Calu3 (cell line): ENCODE data around the gene RAB3GAP2. TPM values are rescaled to one million over a fixed set of nuclear protein-coding genes. Genes with fewer than 3 reads are reported as not detected.
"Not testable (repeated sequence)": the region's sequence is repeated elsewhere in the genome, so short reads cannot be mapped to it uniquely, and the experiment has no call there.

Source experiments
- BruUV-seq: library from RNA; stranded (reverse); fragments of 400-500 nt; replicated peaks from 2 replicates; lab custom pipeline; 2021; lab: Mats Ljungman, UMichigan
- CTCF ChIA-PET: fragments of 300-600 bp; sonication (Branson Sonifier 250); formaldehyde crosslinking; loops from one replicate; lab custom pipeline; 2022; ENCODE audit warnings: antibody characterized with exemption; lab: Charles Lee
- DNase-seq: peaks from one replicate; pipeline ENCODE4 v3.0.0; 2022
- H3K27ac Mint-ChIP-seq: one replicate; pipeline ENCODE4 v1.8.0; 2022; ENCODE audit warnings: mixed read lengths; ENCODE audit not compliant: unreplicated experiment
- H3K27me3 Mint-ChIP-seq: one replicate; pipeline ENCODE4 v1.8.0; 2022; ENCODE audit warnings: mixed read lengths; ENCODE audit not compliant: unreplicated experiment
- H3K36me3 Mint-ChIP-seq: one replicate; pipeline ENCODE4 v1.8.0; 2022; ENCODE audit warnings: mild to moderate bottlenecking, moderate library complexity, mixed read lengths; ENCODE audit not compliant: insufficient read depth, unreplicated experiment
- H3K4me1 Mint-ChIP-seq: one replicate; pipeline ENCODE4 v1.8.0; 2022; ENCODE audit warnings: mild to moderate bottlenecking, low read depth, mixed read lengths; ENCODE audit not compliant: unreplicated experiment
- H3K4me3 Mint-ChIP-seq: one replicate; pipeline ENCODE4 v1.8.0; 2022; ENCODE audit warnings: mild to moderate bottlenecking, low read depth, moderate library complexity, mixed read lengths; ENCODE audit not compliant: unreplicated experiment
- H3K9me3 Mint-ChIP-seq: one replicate; pipeline ENCODE4 v1.8.0; 2022; ENCODE audit warnings: low read depth, mixed read lengths; ENCODE audit not compliant: unreplicated experiment
- CTCF ChIP-seq: fragments of 200-600 bp; IDR thresholded peaks from one replicate; pipeline ENCODE4 v1.8.0; 2022; ENCODE audit warnings: antibody characterized with exemption; ENCODE audit not compliant: unreplicated experiment
- intact Hi-C: fragments of 100-400 bp; cut with micrococcal nuclease; formaldehyde crosslinking; loops from one replicate; pipeline ENCODE4 v1.10.0; 2022; ENCODE audit not compliant: unreplicated experiment
- total RNA-seq: library from RNA; stranded (reverse); gene quantifications from 2 replicates; pipeline ENCODE4 v1.2.3, GENCODE V29; 2022

The RAB3GAP2 gene
- total RNA-seq, 1 experiment from 2014 or later = 48.0 TPM

- Mint-ChIP-seq H3K27me3 (no peaks in the 10 kb centered on the region), H3K9me3 (peaks cover 8% of the 10 kb centered on the region), H3K4me3 (no peak overlapping the region), H3K36me3 (peaks cover 5% of the 10 kb centered on the region), H3K27ac (no peak overlapping the region), H3K4me1 (no peaks in the 10 kb centered on the region)
- CTCF ChIA-PET = no interaction called here
- no peak for TF ChIP-seq CTCF
- DNase-seq = no peak
- intact Hi-C loops = no loop called here
- BruUV-seq = no TSS peak
These were observed 28.3 kb downstream of the RAB3GAP2 start for GRCh38 chr1:220243947-220244346.

DNA sequence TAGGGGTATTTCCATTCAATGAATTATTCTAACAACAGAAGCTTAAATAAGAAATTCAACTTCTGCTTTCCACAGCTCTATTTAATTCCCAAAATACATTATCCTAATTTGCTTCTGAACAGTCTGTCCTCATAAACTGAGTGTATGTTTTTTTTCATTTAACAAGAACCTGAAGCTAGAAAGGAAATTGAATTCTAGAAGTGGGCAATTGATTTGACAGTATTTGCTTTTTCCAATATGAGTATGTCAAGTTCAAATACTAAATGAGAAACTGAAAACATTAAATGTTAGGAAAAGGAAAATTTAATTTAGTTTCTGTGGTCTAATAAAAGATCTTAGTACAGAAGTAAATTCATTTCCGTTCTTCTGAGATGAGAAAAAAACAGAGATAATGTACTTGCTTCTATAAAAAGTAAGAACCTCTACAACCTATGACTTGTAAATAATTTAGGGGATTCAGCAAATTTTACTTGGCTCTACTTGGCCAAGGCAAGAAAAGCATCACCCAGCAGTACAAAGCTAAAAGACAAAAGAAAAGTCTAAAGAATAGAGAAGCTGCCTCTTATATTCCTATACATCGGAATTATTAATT, 31.1 kb downstream of the RAB3GAP2 start:
- no TSS peak for BruUV-seq
- Mint-ChIP-seq H3K27me3 (no peaks in the 10 kb centered on the region), H3K27ac (no peak overlapping the region), H3K36me3 (no peaks in the 10 kb centered on the region), H3K4me1 (no peaks in the 10 kb centered on the region), H3K9me3 (peaks cover 8% of the 10 kb centered on the region), H3K4me3 (no peak overlapping the region)
- no peak for TF ChIP-seq CTCF
- no peak for DNase-seq
- intact Hi-C loops = no loop called here
- CTCF ChIA-PET = no interaction called here

DNA sequence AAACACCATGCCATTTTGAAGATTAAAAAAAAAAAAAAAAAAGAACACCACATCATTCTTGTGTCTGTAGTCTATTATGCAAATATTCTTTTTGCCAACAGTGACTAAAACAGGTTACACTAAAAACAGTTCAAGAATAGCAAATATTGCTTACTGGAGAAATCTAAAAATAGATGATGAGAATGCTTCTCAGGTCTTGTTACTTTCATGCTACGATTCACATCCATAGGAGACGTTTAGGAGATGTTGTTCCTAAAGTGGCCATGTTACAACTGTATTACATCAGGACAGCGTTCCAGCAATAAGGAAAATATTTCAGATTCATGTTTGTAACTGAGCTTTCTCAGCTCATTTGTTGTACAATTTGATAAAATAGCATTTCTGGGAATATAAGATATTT, 32.3 kb downstream of the RAB3GAP2 start:
- CTCF ChIA-PET = no interaction called here
- Mint-ChIP-seq H3K27ac (no peak overlapping the region), H3K4me1 (no peaks in the 10 kb centered on the region), H3K36me3 (no peaks in the 10 kb centered on the region), H3K27me3 (no peaks in the 10 kb centered on the region), H3K9me3 (peaks cover 7% of the 10 kb centered on the region), H3K4me3 (no peak overlapping the region)
- TF ChIP-seq CTCF = no peak
- intact Hi-C loops = no loop called here
- no peak for DNase-seq
- BruUV-seq = no TSS peak

- peaks cover 5% of the 10 kb centered on the region for H3K9me3 Mint-ChIP-seq
- no peak overlapping the region for H3K27ac Mint-ChIP-seq
- no peaks in the 10 kb centered on the region for H3K36me3 Mint-ChIP-seq
- H3K4me1 Mint-ChIP-seq = no peaks in the 10 kb centered on the region
- H3K27me3 Mint-ChIP-seq = no peaks in the 10 kb centered on the region
- BruUV-seq = no TSS peak
- TF ChIP-seq CTCF = no peak
- H3K4me3 Mint-ChIP-seq = no peak overlapping the region
- no peak for DNase-seq
- intact Hi-C loops = no loop called here
- CTCF ChIA-PET = no interaction called here
These were observed 33.0 kb downstream of the RAB3GAP2 start for GRCh38 chr1:220239213-220239612.

GRCh38 chr1:220236278-220236677, 36.0 kb downstream of the RAB3GAP2 start:
- H3K36me3 Mint-ChIP-seq, H3K4me1 Mint-ChIP-seq, H3K4me3 Mint-ChIP-seq, BruUV-seq, H3K9me3 Mint-ChIP-seq, DNase-seq, H3K27me3 Mint-ChIP-seq, intact Hi-C loops, H3K27ac Mint-ChIP-seq: not testable (repeated sequence)
- CTCF ChIA-PET = interaction anchor here (0.6 to 0.8 kb wide), 2 partner anchors 13 to 36 kb away, joined by 3 read pairs; partner anchors contain the start of gene RAB3GAP2
